Lower lobe of right lung (tissue), 2 donors: Measurements from ENCODE around the gene SH3RF3. TPM values are rescaled to one million over a fixed set of nuclear protein-coding genes. Genes with fewer than 3 reads are reported as not detected.

Source experiments
- ATAC-seq, 2 donors: fragments of 200-7000 bp; cut with Tn5 transposase; one replicate each; pipeline ENCODE4 v1.9.1; 2020 to 2022; ENCODE audit warnings: mild to moderate bottlenecking in 2 of 2, moderate library complexity in 2 of 2
- DNase-seq: peaks from one replicate; pipeline ENCODE4 v3.0.0-alpha.2; 2020
- H3K27ac ChIP-seq: fragments of 200-600 bp; one replicate; pipeline ENCODE4 v1.8.0; 2022
- H3K27me3 ChIP-seq: fragments of 200-600 bp; one replicate; pipeline ENCODE4 v1.8.0; 2022; ENCODE audit warnings: low read depth
- H3K36me3 ChIP-seq: fragments of 200-600 bp; one replicate; pipeline ENCODE4 v1.8.0; 2022; ENCODE audit warnings: mild to moderate bottlenecking
- H3K4me1 ChIP-seq: fragments of 200-600 bp; one replicate; pipeline ENCODE4 v1.8.0; 2022
- H3K4me3 ChIP-seq: fragments of 200-600 bp; one replicate; pipeline ENCODE4 v1.8.0; 2022; ENCODE audit warnings: mild to moderate bottlenecking
- H3K9me3 ChIP-seq: fragments of 200-600 bp; one replicate; pipeline ENCODE4 v1.8.0; 2022
- CTCF ChIP-seq: fragments of 200-600 bp; IDR thresholded peaks from one replicate; pipeline ENCODE4 v1.8.0; 2022; ENCODE audit warnings: antibody characterized with exemption, mild to moderate bottlenecking
- intact Hi-C: fragments of 100-400 bp; cut with DNase I; formaldehyde crosslinking; loops from one replicate; pipeline ENCODE4 v1.11.0; 2022
- total RNA-seq: library from RNA; stranded (reverse); fragmentation: NEBNext Ultra II Directional; extraction: Animal tissue kit (Norgen Biotek cat#: 25700); gene quantifications from one replicate; pipeline ENCODE4 v1.2.1, GENCODE V29; 2021
- donor health status: DM: no; HTN: yes; CAD: no; lungs with severe emphysema.

Gene SH3RF3
- total RNA-seq, 1 donor from 2014 or later = 5.7 TPM

GRCh38 chr2:109258376-109258775 is 129.4 kb downstream of the SH3RF3 start:
- Histone ChIP-seq H3K27ac (no peak overlapping the region), H3K4me3 (no peak overlapping the region), H3K4me1 (peaks cover 75% of the 10 kb centered on the region), H3K36me3 (no peaks in the 10 kb centered on the region), H3K27me3 (no peaks in the 10 kb centered on the region), H3K9me3 (no peaks in the 10 kb centered on the region)
- ATAC-seq (no peak), DNase-seq (no peak)
- intact Hi-C loops = no loop called here
- TF ChIP-seq CTCF = no peak

DNA sequence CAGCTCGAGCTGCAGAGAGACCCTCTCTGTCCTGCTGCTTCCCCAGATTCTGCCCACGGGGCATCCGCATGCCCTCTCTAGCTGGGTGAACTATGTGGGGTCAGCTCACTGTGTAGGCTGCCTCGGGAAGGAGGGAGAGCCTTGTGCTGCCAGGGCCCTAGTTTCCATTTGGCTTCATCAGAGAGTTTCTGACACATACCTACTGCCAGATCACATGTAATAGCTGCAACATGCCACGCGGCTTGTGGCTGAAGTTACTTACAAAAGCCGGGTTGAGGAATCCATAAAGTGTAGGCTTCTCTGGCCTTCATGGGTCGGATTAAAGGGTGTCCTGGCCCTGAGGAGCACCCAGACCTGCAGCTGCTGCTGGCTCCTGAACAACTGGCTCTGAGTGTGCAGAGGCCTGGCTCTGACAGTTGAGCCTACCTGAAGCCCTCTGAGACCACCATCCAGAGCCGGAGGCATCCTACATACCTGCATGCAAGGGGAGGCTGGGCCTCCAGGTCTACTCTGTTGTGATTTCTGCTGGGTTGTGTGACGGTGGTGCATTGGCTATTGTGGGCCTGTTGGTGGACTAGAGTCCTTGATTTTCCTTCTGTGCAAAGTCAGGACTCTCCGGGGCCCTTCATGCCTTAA is 130.0 kb downstream of the SH3RF3 start:
- no peak for TF ChIP-seq CTCF
- DNase-seq (no peak), ATAC-seq (no peak)
- intact Hi-C loops = no loop called here
- Histone ChIP-seq H3K36me3 (no peaks in the 10 kb centered on the region), H3K9me3 (no peaks in the 10 kb centered on the region), H3K27ac (no peak overlapping the region), H3K4me1 (peaks cover 77% of the 10 kb centered on the region), H3K27me3 (no peaks in the 10 kb centered on the region), H3K4me3 (no peak overlapping the region)

- no peaks in the 10 kb centered on the region for H3K36me3 ChIP-seq
- H3K4me1 ChIP-seq = peaks cover 74% of the 10 kb centered on the region
- no peak overlapping the region for H3K4me3 ChIP-seq
- H3K27me3 ChIP-seq = no peaks in the 10 kb centered on the region
- ATAC-seq = no peak
- no peak overlapping the region for H3K27ac ChIP-seq
- no peak for TF ChIP-seq CTCF
- intact Hi-C loops = no loop called here
- DNase-seq = no peak
- no peaks in the 10 kb centered on the region for H3K9me3 ChIP-seq
Observed at GRCh38 chr2:109259671-109260070, 130.7 kb downstream of the SH3RF3 start.

DNA sequence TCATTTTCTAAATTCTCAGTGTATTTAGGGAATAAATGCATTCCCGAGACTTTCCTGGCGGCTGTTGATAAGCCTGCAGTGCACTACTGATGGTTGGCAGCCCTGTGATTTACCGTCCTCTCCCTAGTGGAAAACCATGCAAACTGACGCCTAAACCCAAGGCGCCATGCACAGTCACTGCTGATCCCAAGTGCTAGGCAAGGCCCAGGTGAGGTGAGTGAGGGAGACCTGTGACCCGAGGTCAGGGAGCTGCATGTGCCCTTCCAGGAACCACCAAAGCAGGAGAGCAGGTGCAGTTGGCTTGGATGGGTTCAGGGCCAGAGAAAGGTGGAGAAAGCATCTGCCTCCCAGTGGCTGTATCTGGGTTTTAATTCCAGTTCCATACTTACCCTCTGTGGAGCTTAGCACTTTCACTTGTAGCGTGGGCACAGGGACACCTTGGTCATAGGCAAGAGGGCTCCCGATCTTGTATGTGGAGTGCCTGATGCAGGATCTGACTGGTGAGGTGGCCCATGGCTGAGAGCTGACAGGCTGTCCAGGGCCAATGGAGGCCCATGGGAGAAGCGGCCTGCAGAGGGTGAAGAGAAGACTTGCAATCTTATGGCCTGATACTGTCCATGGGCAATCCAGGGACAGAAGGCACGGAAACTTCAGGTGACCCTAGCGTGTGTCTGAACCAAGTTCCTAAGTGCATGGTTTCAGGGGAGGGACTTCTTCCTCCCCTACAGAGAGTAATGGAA is 131.3 kb downstream of the SH3RF3 start:
- H3K4me1 ChIP-seq = peaks cover 76% of the 10 kb centered on the region
- TF ChIP-seq CTCF = no peak
- no peak overlapping the region for H3K27ac ChIP-seq
- ATAC-seq = no peak
- H3K9me3 ChIP-seq = no peaks in the 10 kb centered on the region
- intact Hi-C loops = no loop called here
- no peaks in the 10 kb centered on the region for H3K36me3 ChIP-seq
- no peaks in the 10 kb centered on the region for H3K27me3 ChIP-seq
- no peak overlapping the region for H3K4me3 ChIP-seq
- no peak for DNase-seq

DNA sequence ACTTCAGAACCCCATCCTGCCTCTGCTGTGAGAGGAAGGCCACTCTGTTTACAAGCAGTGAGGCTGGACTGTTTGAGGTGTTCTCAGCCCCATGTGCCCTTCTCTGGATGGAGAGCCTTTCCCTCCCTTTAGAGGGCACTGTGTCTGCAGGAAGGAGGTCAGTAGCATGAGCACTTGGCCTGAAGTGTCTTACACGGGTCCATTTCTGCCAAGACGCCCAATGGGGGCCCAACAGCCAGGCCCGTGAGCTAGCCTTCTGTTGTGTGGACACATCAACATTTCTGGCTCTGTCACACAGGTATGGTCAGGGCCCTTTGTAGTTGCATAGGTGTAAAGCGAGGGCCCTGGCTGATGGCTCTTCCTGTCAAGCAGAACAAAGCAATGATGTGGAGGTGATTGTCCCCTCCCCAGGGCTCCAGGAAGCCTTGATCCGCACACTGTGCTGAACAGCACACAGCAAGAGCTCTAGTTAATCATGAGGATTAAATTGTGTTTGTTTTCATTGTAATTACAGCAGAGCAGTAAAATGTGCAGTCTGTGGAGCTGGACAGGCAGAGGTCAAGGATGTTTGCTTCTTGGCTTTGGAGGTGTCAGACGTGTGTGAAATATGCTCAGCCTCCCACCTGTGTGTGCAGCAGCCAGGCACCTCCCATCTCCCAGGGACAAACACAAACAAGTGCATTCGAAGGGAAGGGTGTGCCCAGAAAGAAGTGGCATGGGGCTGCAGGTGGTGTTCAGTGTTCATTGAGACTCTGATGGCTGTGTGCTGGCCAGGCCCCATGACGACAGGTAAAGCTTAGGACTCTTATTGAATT is 132.1 kb downstream of the SH3RF3 start:
- Histone ChIP-seq H3K36me3 (no peaks in the 10 kb centered on the region), H3K9me3 (no peaks in the 10 kb centered on the region), H3K4me1 (peaks cover 76% of the 10 kb centered on the region), H3K4me3 (no peak overlapping the region), H3K27me3 (no peaks in the 10 kb centered on the region), H3K27ac (no peak overlapping the region)
- TF ChIP-seq CTCF = peak; percentile 41
- DNase-seq (no peak), ATAC-seq (peak; percentile 56 to 69)
- intact Hi-C loops = no loop called here
